ENCODE data around the gene THADA.

The THADA gene

DNA sequence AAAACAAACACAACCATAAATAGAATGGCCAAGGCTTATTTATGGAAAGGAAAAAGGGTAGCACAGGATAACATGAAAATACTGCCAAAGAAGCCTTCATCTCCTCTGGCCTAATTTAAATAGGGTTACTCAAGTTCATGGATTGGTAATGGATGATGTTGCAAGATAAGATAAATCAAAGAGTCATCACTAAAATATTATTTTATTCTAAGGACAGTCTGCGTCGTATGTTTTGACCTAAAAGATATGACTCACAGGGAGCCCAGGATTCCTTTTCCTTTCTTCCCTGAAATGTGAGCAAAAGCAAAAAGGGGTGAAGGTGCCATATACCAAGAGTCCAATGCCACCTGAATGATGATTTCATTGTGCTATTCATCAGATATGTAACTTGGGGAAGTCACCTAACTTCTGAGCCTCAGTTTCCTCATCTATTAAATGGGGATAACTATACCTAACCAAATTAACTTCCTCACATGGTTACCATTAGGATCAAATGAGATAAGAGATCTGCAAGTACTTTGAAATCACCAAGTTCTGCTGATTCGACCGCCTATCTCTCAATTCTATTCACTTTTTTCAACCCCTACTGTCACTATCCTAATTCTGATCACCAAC lies 137.7 kb downstream of the THADA start:
- no peak overlapping the region for H3K4me3 ChIP-seq (ENCODE audit: low read depth, low read length)
- H3K36me3 ChIP-seq, result no peaks in the 10 kb centered on the region
- H3K27ac ChIP-seq, result no peak overlapping the region
- no peak for TF ChIP-seq CTCF (IDR thresholded peaks at IDR 0.05; ENCODE audit: low read depth, low read length)
- H3K27me3 ChIP-seq (ENCODE audit: insufficient read depth, low read depth, severe bottlenecking), result no peaks in the 10 kb centered on the region
- no peak for DNase-seq
- H3K9me3 ChIP-seq (ENCODE audit: severe bottlenecking), result no peaks in the 10 kb centered on the region

DNA sequence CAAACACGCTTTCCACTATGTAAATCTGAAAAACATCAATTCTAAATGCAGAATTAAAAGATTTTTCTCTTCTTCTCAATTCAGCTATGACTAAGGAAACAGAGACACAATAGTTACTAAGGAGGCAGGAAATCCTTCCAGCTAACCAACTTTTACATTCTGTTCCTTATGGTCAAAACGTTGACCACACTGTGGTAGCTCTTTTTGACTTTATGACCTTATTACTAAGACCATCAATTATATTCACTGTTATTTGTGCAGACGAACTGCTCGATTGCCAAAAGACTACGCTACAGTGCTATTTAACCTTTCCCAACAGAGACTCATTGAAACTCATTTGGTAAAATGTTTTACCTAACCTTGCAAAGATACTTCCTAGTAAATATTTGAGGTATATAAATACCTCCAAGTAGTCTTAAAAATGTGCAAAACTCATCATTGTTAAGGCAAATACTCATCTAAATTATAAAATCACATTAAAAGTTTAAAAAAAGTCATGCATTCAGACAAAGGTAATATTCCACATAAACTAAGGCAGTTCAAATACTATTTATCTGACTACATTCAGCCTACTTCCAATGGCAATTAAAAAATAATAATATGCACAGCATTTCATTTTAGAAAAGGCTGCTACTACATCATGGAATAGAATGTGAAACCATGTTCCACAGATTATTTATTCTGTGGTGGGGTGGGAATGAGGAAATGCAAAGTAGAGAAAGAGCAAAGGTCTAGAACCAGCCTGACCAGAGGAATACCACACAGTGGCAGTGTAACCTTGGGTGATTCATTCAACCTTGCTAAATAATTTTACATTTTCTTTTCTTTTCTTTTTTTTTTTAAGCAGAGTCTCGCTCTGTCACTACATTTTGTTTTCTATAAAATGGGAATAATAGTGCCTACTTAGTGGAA lies 139.9 kb downstream of the THADA start:
- Histone ChIP-seq H3K27me3 (ENCODE audit: insufficient read depth, low read depth, severe bottlenecking) (no peaks in the 10 kb centered on the region), H3K36me3 (no peaks in the 10 kb centered on the region), H3K9me3 (ENCODE audit: severe bottlenecking) (no peaks in the 10 kb centered on the region), H3K4me3 (ENCODE audit: low read depth, low read length) (no peak overlapping the region), H3K27ac (no peak overlapping the region)
- no peak for DNase-seq
- TF ChIP-seq CTCF (IDR thresholded peaks at IDR 0.05; ENCODE audit: low read depth, low read length), result no peak

GRCh38 chr2:43455296-43455695 lies 140.5 kb downstream of the THADA start:
- H3K27me3 ChIP-seq (ENCODE audit: insufficient read depth, low read depth, severe bottlenecking), result no peaks in the 10 kb centered on the region
- no peak for DNase-seq
- TF ChIP-seq CTCF (IDR thresholded peaks at IDR 0.05; ENCODE audit: low read depth, low read length), result no peak
- H3K9me3 ChIP-seq (ENCODE audit: severe bottlenecking), result no peaks in the 10 kb centered on the region
- no peaks in the 10 kb centered on the region for H3K36me3 ChIP-seq
- no peak overlapping the region for H3K4me3 ChIP-seq (ENCODE audit: low read depth, low read length)
- H3K27ac ChIP-seq, result no peak overlapping the region

DNA sequence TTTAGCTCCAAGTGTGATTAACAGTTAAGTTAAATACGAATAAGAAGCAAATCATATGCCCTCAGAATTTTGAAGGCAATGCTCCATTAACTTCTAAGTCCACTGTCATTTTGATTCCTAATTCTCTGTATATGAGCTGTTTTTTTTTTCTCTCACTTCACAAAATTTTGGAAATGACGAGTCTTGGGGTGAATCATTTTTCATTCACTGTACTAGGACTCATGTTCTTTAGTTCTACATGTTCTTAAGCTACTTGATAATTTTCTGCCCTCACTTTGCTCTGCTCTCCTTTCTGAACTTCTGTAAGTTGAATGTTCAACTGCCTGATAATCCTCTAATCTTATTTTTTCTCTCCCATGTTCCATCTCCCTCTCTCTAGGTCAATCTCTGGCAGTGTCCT lies 141.0 kb downstream of the THADA start:
- no peak for DNase-seq
- no peaks in the 10 kb centered on the region for H3K9me3 ChIP-seq (ENCODE audit: severe bottlenecking)
- no peak overlapping the region for H3K27ac ChIP-seq
- TF ChIP-seq CTCF (IDR thresholded peaks at IDR 0.05; ENCODE audit: low read depth, low read length), result no peak
- H3K36me3 ChIP-seq, result no peaks in the 10 kb centered on the region
- H3K4me3 ChIP-seq (ENCODE audit: low read depth, low read length), result no peak overlapping the region
- H3K27me3 ChIP-seq (ENCODE audit: insufficient read depth, low read depth, severe bottlenecking), result no peaks in the 10 kb centered on the region

GRCh38 chr2:43453179-43454170 lies 142.4 kb downstream of the THADA start:
- H3K27me3 ChIP-seq (ENCODE audit: insufficient read depth, low read depth, severe bottlenecking), result no peaks in the 10 kb centered on the region
- no peak overlapping the region for H3K27ac ChIP-seq
- H3K36me3 ChIP-seq, result no peaks in the 10 kb centered on the region
- H3K4me3 ChIP-seq (ENCODE audit: low read depth, low read length), result no peak overlapping the region
- DNase-seq, result no peak
- no peak for TF ChIP-seq CTCF (IDR thresholded peaks at IDR 0.05; ENCODE audit: low read depth, low read length)
- no peaks in the 10 kb centered on the region for H3K9me3 ChIP-seq (ENCODE audit: severe bottlenecking)

All from WERI-Rb-1 (cell line).